HCT116 (cell line): Measurements from ENCODE around the gene TNIK. TPM values are rescaled to one million over a fixed set of nuclear protein-coding genes. Genes with fewer than 3 reads are reported as not detected.

Experiments
- ATAC-seq: fragments of 200-7000 bp; cut with Tn5 transposase; 2 replicates; pipeline ENCODE4 v1.9.1; 2020; ENCODE audit warnings: mild to moderate bottlenecking, moderate library complexity
- BruUV-seq: library from RNA; stranded (reverse); fragments of 400-500 nt; replicated peaks from 2 replicates; lab custom pipeline; 2021; lab: Mats Ljungman, UMichigan
- CTCF ChIA-PET: fragments of 300-600 bp; sonication (Branson Sonifier 250); formaldehyde crosslinking; loops from one replicate; lab custom pipeline; 2021; ENCODE audit warnings: antibody characterized with exemption; lab: Charles Lee
- POLR2A ChIA-PET: fragments of 300-600, 350-600 bp; sonication (Branson Sonifier 250); formaldehyde crosslinking; loops from one replicate; lab custom pipeline; 2021; ENCODE audit warnings: antibody characterized with exemption; lab: Charles Lee
- RAD21 ChIA-PET, 2 experiments: fragments of 300-600 bp; sonication (Branson Sonifier 250); formaldehyde crosslinking; loops; one replicate each; lab custom pipeline; 2023; ENCODE audit warnings: low total read pairs in 2 of 2; ENCODE audit not compliant: uncharacterized antibody in 2 of 2, unreplicated experiment in 2 of 2, low non-redundant PET in 1 of 2; lab: Charles Lee
- DNase-seq: peaks from one replicate; pipeline ENCODE4 v3.0.0-alpha.2; 2010; ENCODE audit warnings: low read depth, low spot score
- H2AFZ ChIP-seq: fragments of 200-600 bp; shearing (Covaris generic), sonication (generic); 2 replicates; pipeline ENCODE4 v1.6.1; 2017; ENCODE audit warnings: low read depth, mixed run types, mixed read lengths, antibody characterized with exemption, low read length; ENCODE audit not compliant: poor library complexity, severe bottlenecking
- H3K27ac ChIP-seq: 2 replicates; pipeline ENCODE4 v1.5.1; 2012; ENCODE audit warnings: low read depth, low read length
- H3K27me3 ChIP-seq: fragments of 200-600 bp; sonication (generic); 2 replicates; pipeline ENCODE4 v1.6.1; 2016; ENCODE audit warnings: mixed run types, low read length, mixed read lengths; ENCODE audit not compliant: insufficient read depth
- H3K36me3 ChIP-seq, 2 experiments: fragments of 200-500 bp in 1 of 2; fragments of 200-600 bp in 1 of 2; sonication (Bioruptor generic) in 1 of 2; sonication (generic) in 1 of 2; 2 replicates each; pipeline versions ENCODE4 v1.5.1 to v1.6.1; 2014 to 2016; ENCODE audit warnings: low read length in 2 of 2, inconsistent platforms in 1 of 2, mixed read lengths in 1 of 2, mixed run types in 1 of 2; ENCODE audit not compliant: insufficient read depth in 2 of 2, control insufficient read depth in 1 of 2
- H3K4me1 ChIP-seq, 2 experiments: fragments of 200-600 bp in 1 of 2; sonication (generic) in 1 of 2; 2 replicates each; pipeline versions ENCODE4 v1.5.1 to v1.6.1; 2012 to 2017; ENCODE audit warnings: low read length in 2 of 2, inconsistent platforms in 1 of 2, mild to moderate bottlenecking in 1 of 2, mixed read lengths in 1 of 2, mixed run types in 1 of 2, moderate library complexity in 1 of 2; ENCODE audit not compliant: insufficient read depth in 2 of 2, control insufficient read depth in 1 of 2
- H3K4me2 ChIP-seq: fragments of 200-600 bp; sonication (generic); 2 replicates; pipeline ENCODE4 v1.6.1; 2017; ENCODE audit warnings: mixed run types, low read length, mixed read lengths
- H3K4me3 ChIP-seq, 2 experiments: fragments of 200-600 bp in 1 of 2; sonication (generic) in 1 of 2; replicated peaks in 1 of 2; 2 replicates each; pipeline ENCODE4 v1.5.1; 2011 to 2016; ENCODE audit warnings: low read length in 2 of 2, control low read depth in 1 of 2, low read depth in 1 of 2, mild to moderate bottlenecking in 1 of 2, mixed read lengths in 1 of 2, mixed run types in 1 of 2
- H3K79me2 ChIP-seq: fragments of 200-600 bp; sonication (generic); 2 replicates; pipeline ENCODE4 v1.6.1; 2017; ENCODE audit warnings: mild to moderate bottlenecking, mixed run types, low read length, moderate library complexity, mixed read lengths; ENCODE audit not compliant: insufficient read depth
- H3K9ac ChIP-seq: fragments of 200-600 bp; sonication (generic); 2 replicates; pipeline ENCODE4 v1.6.1; 2016; ENCODE audit warnings: low read length, mixed read lengths
- H3K9me2 ChIP-seq: fragments of 200-600 bp; sonication (generic), shearing (Covaris generic); 2 replicates; pipeline ENCODE4 v1.6.1; 2017; ENCODE audit warnings: mixed run types, mild to moderate bottlenecking, moderate library complexity; ENCODE audit not compliant: insufficient read depth
- H3K9me3 ChIP-seq, 2 experiments: fragments of 200-500 bp in 1 of 2; fragments of 200-600 bp in 1 of 2; sonication (Bioruptor generic) in 1 of 2; sonication (generic) in 1 of 2; 2 replicates each; pipeline ENCODE4 v1.6.1; 2014 to 2017; ENCODE audit warnings: low read length in 2 of 2, mixed read lengths in 2 of 2, inconsistent platforms in 1 of 2, low read depth in 1 of 2, mild to moderate bottlenecking in 1 of 2, mixed run types in 1 of 2, moderate library complexity in 1 of 2; ENCODE audit not compliant: control insufficient read depth in 1 of 2, insufficient read depth in 1 of 2
- H4K20me1 ChIP-seq: fragments of 200-600 bp; sonication (generic), shearing (Covaris generic); 2 replicates; pipeline ENCODE4 v1.6.1; 2017; ENCODE audit warnings: mixed run types, mild to moderate bottlenecking, moderate library complexity; ENCODE audit not compliant: insufficient read depth
- CEBPB ChIP-seq: IDR thresholded peaks from 2 replicates; pipeline ENCODE4 v1.6.1; 2012; ENCODE audit warnings: low read depth
- EZH2phosphoT487 ChIP-seq: fragments of 200-600 bp; IDR thresholded peaks from 2 replicates; pipeline ENCODE4 v1.6.1; 2018; ENCODE audit warnings: antibody characterized with exemption, borderline replicate concordance
- FOSL1 ChIP-seq: IDR thresholded peaks from 2 replicates; pipeline ENCODE4 v1.6.1; 2012; ENCODE audit warnings: low read depth
- JUND ChIP-seq: IDR thresholded peaks from 2 replicates; pipeline ENCODE4 v1.6.1; 2012
- MAX ChIP-seq: IDR thresholded peaks from 2 replicates; pipeline ENCODE4 v1.6.1; 2012
- POLR2AphosphoS5 ChIP-seq: IDR thresholded peaks from 2 replicates; pipeline ENCODE4 v1.6.1; 2011; ENCODE audit warnings: mild to moderate bottlenecking, low read depth, low read length, moderate library complexity
- RAD21 ChIP-seq: IDR thresholded peaks from 2 replicates; pipeline ENCODE4 v1.6.1; 2012; ENCODE audit warnings: low read depth, mild to moderate bottlenecking
- REST ChIP-seq: IDR thresholded peaks from 2 replicates; pipeline ENCODE4 v1.6.1; 2012; ENCODE audit warnings: low read depth
- TCF7L2 ChIP-seq: IDR thresholded peaks from 2 replicates; pipeline ENCODE4 v1.7.0; 2011; ENCODE audit warnings: borderline replicate concordance, inconsistent platforms; ENCODE audit not compliant: insufficient read depth, insufficient read length; ENCODE audit errors: extremely low read depth
- YY1 ChIP-seq: IDR thresholded peaks from 2 replicates; pipeline ENCODE4 v1.6.1; 2011; ENCODE audit warnings: low read length, low read depth, moderate library complexity, mild to moderate bottlenecking; ENCODE audit not compliant: insufficient replicate concordance; ENCODE audit errors: extremely low read depth
- ZNF274 ChIP-seq: fragments of 200-500 bp; sonication (Bioruptor generic); IDR thresholded peaks from 2 replicates; pipeline ENCODE4 v1.6.1; 2014; ENCODE audit warnings: mild to moderate bottlenecking, low read depth, low read length, inconsistent platforms
- intact Hi-C: fragments of 100-400 bp; cut with micrococcal nuclease; formaldehyde crosslinking; loops from 2 replicates; pipeline ENCODE4 v1.10.0; 2022
- total RNA-seq: library from RNA; stranded (reverse); gene quantifications from one replicate; pipeline ENCODE4 v1.2.1, GENCODE V29; 2021; ENCODE audit not compliant: unreplicated experiment
- TF ChIP-seq, protein P1 (sequence below): IDR thresholded peaks from 2 replicates; pipeline ENCODE4 v1.6.1; 2011; ENCODE audit warnings: mild to moderate bottlenecking, low read length, moderate library complexity; ENCODE audit not compliant: insufficient replicate concordance; ENCODE audit errors: extremely low read depth

Gene TNIK
- total RNA-seq, 1 experiment from 2014 or later = 24.1 TPM

DNA sequence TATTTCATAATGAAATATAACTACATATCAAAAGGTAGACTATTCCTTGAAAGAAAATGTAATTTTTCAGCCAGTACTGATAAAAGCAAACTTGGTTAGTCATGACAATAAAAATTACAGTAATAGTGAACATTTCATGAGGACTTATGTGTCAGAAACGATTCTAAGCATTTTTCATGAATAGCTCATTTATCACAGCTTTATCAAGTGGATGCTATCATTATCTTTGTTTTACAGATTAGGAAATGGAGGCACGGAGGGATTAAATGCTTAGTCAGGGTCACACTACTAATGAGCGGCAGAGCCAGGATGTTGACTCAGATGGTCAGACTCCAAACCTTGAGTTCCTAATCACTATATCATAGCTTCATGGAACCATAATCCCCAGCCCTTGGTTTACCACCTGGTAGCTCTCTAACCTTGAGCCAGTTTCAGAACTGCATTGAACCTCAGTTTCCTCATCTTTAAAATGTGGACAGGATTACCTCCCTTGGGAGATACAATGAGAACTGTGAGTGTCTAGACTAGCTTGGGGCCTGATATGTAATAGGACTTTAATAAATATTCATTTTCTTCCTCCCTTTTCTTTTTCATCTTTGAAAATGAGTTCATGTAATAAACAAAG is 85.4 kb downstream of the TNIK start:
- peak overlapping the region; percentile 33 for H3K4me2 ChIP-seq
- H3K4me3 ChIP-seq = no peak overlapping the region
- no peaks in the 10 kb centered on the region for H3K9me3 ChIP-seq
- ChIA-PET CTCF (interaction anchor here (1.1 kb wide), 1 partner anchor 1102 kb away, joined by 3 read pairs; no protein-coding TSS in a partner anchor), RAD21 (interaction anchor here in 1 of 2 experiments (0.7 kb wide), 1 partner anchor 20 kb away, joined by 5 read pairs; no protein-coding TSS in a partner anchor), POLR2A (no interaction called here)
- ATAC-seq (peak; percentile 61), DNase-seq (peak; percentile 29)
- H3K79me2 ChIP-seq = no peaks in the 10 kb centered on the region
- no peak overlapping the region for H3K9ac ChIP-seq
- peak overlapping the region; percentile 42; the same call in 1 of the 2 replicates for H3K27ac ChIP-seq
- H3K9me2 ChIP-seq = no peaks in the 10 kb centered on the region
- intact Hi-C loops = no loop called here
- peaks cover 8 to 38% of the 10 kb centered on the region in 2 experiments for H3K4me1 ChIP-seq
- no peaks in the 10 kb centered on the region for H3K36me3 ChIP-seq
- no peaks in the 10 kb centered on the region for H3K27me3 ChIP-seq
- H4K20me1 ChIP-seq = no peaks in the 10 kb centered on the region
- no TSS peak for BruUV-seq
- H2AFZ ChIP-seq = no peak overlapping the region
- TF ChIP-seq FOSL1 = peak; percentile 21; the same call in 1 of the 2 replicates
- peak; percentile 57 for TF ChIP-seq TCF7L2
- TF ChIP-seq JUND = 0 out of 2 replicates have a peak, but pooled peaks have one; percentile 7
- TF ChIP-seq EZH2phosphoT487 = no peak

GRCh38 chr3:171374260-171374659 is 85.9 kb downstream of the TNIK start:
- DNase-seq (no peak), ATAC-seq (no peak)
- intact Hi-C loops = no loop called here
- ChIA-PET CTCF (interaction anchor here (1.1 kb wide), 1 partner anchor 1103 kb away, joined by 3 read pairs; no protein-coding TSS in a partner anchor), POLR2A (no interaction called here)
- Histone ChIP-seq H3K36me3 (no peaks in the 10 kb centered on the region), H2AFZ (no peak overlapping the region), H3K27ac (peak overlapping the region; percentile 42; the same call in 1 of the 2 replicates)
- TF ChIP-seq EZH2phosphoT487 = no peak
- no peak for TF ChIP-seq CEBPB
- no peak for TF ChIP-seq MAX
- TF ChIP-seq, protein P1, sequence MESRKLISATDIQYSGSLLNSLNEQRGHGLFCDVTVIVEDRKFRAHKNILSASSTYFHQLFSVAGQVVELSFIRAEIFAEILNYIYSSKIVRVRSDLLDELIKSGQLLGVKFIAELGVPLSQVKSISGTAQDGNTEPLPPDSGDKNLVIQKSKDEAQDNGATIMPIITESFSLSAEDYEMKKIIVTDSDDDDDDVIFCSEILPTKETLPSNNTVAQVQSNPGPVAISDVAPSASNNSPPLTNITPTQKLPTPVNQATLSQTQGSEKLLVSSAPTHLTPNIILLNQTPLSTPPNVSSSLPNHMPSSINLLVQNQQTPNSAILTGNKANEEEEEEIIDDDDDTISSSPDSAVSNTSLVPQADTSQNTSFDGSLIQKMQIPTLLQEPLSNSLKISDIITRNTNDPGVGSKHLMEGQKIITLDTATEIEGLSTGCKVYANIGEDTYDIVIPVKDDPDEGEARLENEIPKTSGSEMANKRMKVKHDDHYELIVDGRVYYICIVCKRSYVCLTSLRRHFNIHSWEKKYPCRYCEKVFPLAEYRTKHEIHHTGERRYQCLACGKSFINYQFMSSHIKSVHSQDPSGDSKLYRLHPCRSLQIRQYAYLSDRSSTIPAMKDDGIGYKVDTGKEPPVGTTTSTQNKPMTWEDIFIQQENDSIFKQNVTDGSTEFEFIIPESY = no peak
- TF ChIP-seq REST = no peak
- TF ChIP-seq TCF7L2 = no peak
- no peak for TF ChIP-seq POLR2AphosphoS5
- no peak for TF ChIP-seq RAD21
- TF ChIP-seq YY1 = no peak
- TF ChIP-seq ZNF274 = no peak
- no peak for TF ChIP-seq FOSL1
- TF ChIP-seq, all 23 proteins: peak for 0
- no peak overlapping the region for H3K9ac ChIP-seq
- peak overlapping the region; percentile 33 for H3K4me2 ChIP-seq
- no TSS peak for BruUV-seq
- no peak overlapping the region for H3K4me3 ChIP-seq
- H3K4me1 ChIP-seq = peaks cover 6 to 35% of the 10 kb centered on the region in 2 experiments
- RAD21 ChIA-PET = interaction anchor here in 1 of 2 experiments (0.7 kb wide), 1 partner anchor 19 kb away, joined by 5 read pairs; no protein-coding TSS in a partner anchor
- H4K20me1 ChIP-seq = no peaks in the 10 kb centered on the region
- no peaks in the 10 kb centered on the region for H3K9me3 ChIP-seq
- no peaks in the 10 kb centered on the region for H3K27me3 ChIP-seq
- no peaks in the 10 kb centered on the region for H3K9me2 ChIP-seq
- no peaks in the 10 kb centered on the region for H3K79me2 ChIP-seq
